ENCODE measurements around the gene FOXR1.

- no peak for TF ChIP-seq CTCF (IDR thresholded peaks at IDR 0.05; ENCODE audit: insufficient read depth, low read depth, low read length)
- TF ChIP-seq EZH2 (IDR thresholded peaks at IDR 0.05; ENCODE audit: insufficient read depth, low read length), result no peak
These were observed 53.5 kb downstream of the FOXR1 start for GRCh38 chr11:119025099-119025473.
